K562 (cell line): ENCODE data around the gene LMBR1L. TPM values are rescaled to one million over a fixed set of nuclear protein-coding genes. Genes with fewer than 3 reads are reported as not detected.
A peak's percentile ranks its signal among the peaks of the same experiment; 100 is the strongest.

Source experiments
- ARID3A ChIP-seq: IDR thresholded peaks from 2 replicates; pipeline ENCODE4 v1.6.1; 2012; ENCODE audit warnings: low read depth, low read length, improper control_type of control experiment, borderline replicate concordance
- BCOR ChIP-seq: fragments of 450-650 bp; IDR thresholded peaks from 2 replicates; pipeline ENCODE4 v1.6.1; 2016
- CBX3 ChIP-seq, 2 experiments: IDR thresholded peaks; 1 replicate in 1 of 2; 2 replicates in 1 of 2; pipeline ENCODE4 v1.6.1; 2012; ENCODE audit warnings: inconsistent platforms in 2 of 2, low read length in 2 of 2, borderline replicate concordance in 1 of 2, control low read depth in 1 of 2
- CSDE1 ChIP-seq, 2 experiments: fragments of 450-650 bp; IDR thresholded peaks; 2 replicates each; pipeline ENCODE4 v1.6.1; 2016; ENCODE audit warnings: mild to moderate bottlenecking in 1 of 2
- E2F3 ChIP-seq: fragments of 250-450 bp; sonication (Bioruptor Pico); IDR thresholded peaks from 2 replicates; pipeline ENCODE4 v1.4.0; 2020; ENCODE audit warnings: mild to moderate bottlenecking
- MEF2D ChIP-seq: conservative IDR thresholded peaks from 2 replicates; pipeline ENCODE4 v1.6.1; 2016; ENCODE audit warnings: low read depth, missing genetic modification characterization, missing compliant biosample characterization
- MTA2 ChIP-seq: fragments of 450-650 bp; IDR thresholded peaks from 2 replicates; pipeline ENCODE4 v1.6.1; 2016; ENCODE audit warnings: low read depth
- NONO ChIP-seq, 2 experiments: fragments of 200-400 bp in 1 of 2; fragments of 450-650 bp in 1 of 2; formaldehyde crosslinking in 1 of 2; IDR thresholded peaks; 2 replicates each; pipeline ENCODE4 v1.6.1; 2017; ENCODE audit warnings: low read depth in 2 of 2, mild to moderate bottlenecking in 2 of 2, moderate library complexity in 2 of 2, low read length in 1 of 2
- PHF21A ChIP-seq: fragments of 450-650 bp; IDR thresholded peaks from 2 replicates; pipeline ENCODE4 v1.6.1; 2017; ENCODE audit warnings: low read depth, borderline replicate concordance
- REST ChIP-seq, 2 experiments: fragments of 450-650 bp; formaldehyde crosslinking in 1 of 2; IDR thresholded peaks; 2 replicates each; pipeline versions ENCODE4 v1.4.0 to v1.6.1; 2014 to 2020; ENCODE audit warnings: mild to moderate bottlenecking in 2 of 2, borderline replicate concordance in 1 of 2, low read depth in 1 of 2
- SMARCB1 ChIP-seq: IDR thresholded peaks from 2 replicates; pipeline ENCODE4 v1.6.1; 2011; ENCODE audit warnings: improper control_type of control experiment, low read depth; ENCODE audit not compliant: insufficient read length
- polyA plus RNA-seq, 8 experiments: library from polyadenylated mRNA; depleted of rRNA in 4 of 8; stranded (reverse) in 5 of 8; unstranded in 3 of 8; fragments of >200 nt; fragmentation: Nextera tagmentation in 2 of 8; fragmentation: Illumina TruSeq in 1 of 8; extraction: Ambion mirVana in 2 of 8; extraction: Trizol in 1 of 8; gene quantifications; 2 replicates each; pipeline versions ENCODE4 v1.2.1 to v1.2.3, GENCODE V29; 2011 to 2014; ENCODE audit warnings: inconsistent platforms in 1 of 8, missing spikeins in 1 of 8
- total RNA-seq, 7 experiments: library from RNA; depleted of rRNA in 6 of 7; stranded (reverse); fragments of >200 nt in 6 of 7; fragmentation: Illumina TruSeq in 2 of 7; extraction: Trizol in 2 of 7; gene quantifications; 2 replicates each; pipeline versions ENCODE4 v1.2.1 to v1.2.3, GENCODE V29; 2011 to 2021; ENCODE audit warnings: low replicate concordance in 1 of 7
- TF ChIP-seq, protein P1 (sequence below): fragments of 250-450 bp; sonication (Bioruptor Pico); IDR thresholded peaks from 2 replicates; pipeline ENCODE4 v1.5.0; 2021; ENCODE audit warnings: mild to moderate bottlenecking, moderate library complexity

The LMBR1L gene
- total and polyA plus RNA-seq, 9 of the 15 experiments (the other 6 are each of a cell fraction or from before 2014, with no cell fraction given), result 2.5 to 57.0 (median 31.1) TPM

DNA sequence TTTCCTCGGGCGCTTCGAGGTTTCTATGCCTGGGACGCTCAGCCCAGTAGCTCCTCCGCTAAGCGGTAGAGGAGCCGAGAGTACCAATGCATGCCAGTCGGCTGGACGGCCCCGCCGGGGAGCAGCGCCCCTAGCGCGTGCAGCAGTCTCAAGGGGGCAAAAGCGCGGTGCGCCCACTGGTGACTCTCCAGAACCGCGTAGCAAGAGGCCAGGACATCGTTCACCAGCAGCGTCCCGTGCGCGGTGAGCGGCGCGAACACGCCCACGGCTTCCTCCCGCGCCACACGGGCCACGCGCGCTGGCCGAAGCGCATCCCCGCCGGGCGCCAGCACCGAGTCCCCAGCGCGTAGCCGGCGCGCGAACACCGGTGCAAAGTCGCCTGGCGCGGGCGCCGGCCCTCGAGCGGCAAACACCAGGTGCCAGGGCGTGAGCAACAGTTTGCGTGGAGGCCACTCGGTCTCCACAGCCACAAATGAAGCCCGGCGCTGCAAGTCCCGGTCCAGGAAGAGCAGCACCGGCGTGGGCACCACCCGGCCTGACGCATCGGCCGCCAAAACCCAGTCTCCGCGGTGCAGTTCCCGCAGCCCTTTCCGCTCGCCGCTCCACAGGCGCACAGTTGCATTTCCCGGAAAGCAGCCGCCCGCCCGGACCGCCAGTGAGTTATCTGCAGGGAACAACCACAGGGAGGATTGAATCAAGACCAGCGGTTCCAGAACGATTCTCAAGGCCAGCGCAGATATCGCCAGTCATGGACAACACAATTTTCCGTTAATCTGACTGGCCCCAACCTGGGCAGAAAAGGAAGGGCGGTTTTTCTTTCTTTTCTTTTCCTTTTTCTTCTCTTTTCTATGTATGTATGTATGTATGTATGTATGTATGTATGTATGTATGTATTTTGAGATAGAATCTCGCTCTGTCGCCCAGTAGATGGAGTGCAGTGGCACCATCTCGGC lies 20.6 kb downstream of the LMBR1L start (continued):
- TF ChIP-seq, protein P1, sequence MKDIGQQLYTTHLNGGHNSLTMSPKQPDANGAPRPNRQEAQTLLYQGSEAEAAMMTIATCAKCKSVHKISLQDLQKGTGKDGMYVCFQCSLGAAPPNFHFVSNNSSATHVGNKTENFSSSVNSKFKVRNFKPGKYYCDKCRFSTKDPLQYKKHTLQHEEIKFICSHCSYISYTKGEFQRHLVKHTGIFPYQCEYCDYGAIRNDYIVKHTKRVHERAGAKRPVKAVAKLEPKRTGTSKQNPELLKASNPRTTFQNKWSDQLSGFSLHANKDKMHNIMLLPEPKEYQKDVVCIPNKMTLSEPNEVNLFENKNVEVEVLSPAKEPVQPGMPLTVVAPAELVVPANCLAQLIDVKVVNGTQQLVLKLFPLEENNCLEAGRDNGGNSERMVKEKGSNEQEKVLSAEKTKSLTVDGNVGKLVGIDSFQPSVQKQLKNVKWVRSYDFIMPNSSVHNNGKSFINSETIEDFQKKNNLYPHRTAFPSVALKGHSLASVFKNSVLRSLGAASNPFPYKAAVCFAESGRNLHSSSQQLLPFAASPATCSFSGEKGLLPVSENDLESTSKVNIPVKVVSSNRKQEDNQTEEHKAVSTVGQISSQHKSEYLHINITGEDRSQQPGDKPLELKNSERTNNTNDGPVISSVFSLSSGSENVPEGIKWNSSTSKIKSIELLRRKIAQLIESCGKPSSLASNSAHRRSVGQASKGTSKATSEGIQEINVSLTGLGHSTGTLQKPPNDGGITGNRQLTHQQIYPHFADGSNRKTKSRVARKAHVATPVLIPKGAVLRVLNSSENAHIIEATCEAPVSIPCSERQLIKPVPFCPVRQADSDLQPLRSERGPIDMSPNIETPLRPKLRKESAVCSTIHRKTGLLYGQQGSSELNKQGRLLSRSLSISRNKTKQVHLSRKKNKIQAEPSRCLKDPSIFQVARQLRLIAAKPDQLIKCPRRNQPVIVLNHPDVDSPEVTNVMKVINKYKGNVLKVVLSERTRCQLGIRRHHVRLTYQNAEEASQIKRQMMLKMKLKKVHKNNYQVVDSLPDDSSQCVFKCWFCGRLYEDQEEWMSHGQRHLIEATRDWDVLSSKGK (CRISPR knock-in tag), result no peak
- TF ChIP-seq MEF2D (tag), result no peak
- peak; percentile 83; the same call in 1 of the 2 replicates for TF ChIP-seq PHF21A
- TF ChIP-seq E2F3 (CRISPR knock-in tag), result 0 out of 2 replicates have a peak, but pooled peaks have one; percentile 11
- no peak for TF ChIP-seq REST (IDR thresholded peaks at IDR 0.05; ENCODE audit: borderline replicate concordance)
- TF ChIP-seq REST (CRISPR knock-in tag; IDR thresholded peaks at IDR 0.05; ENCODE audit: low read depth), result peak; percentile 36; the same call in 1 of the 2 replicates
- no peak for TF ChIP-seq CBX3 (IDR thresholded peaks at IDR 0.05; ENCODE audit: borderline replicate concordance in 1 of 2, low read length in 2 of 2)
- no peak for TF ChIP-seq SMARCB1
- TF ChIP-seq CSDE1 (IDR thresholded peaks at IDR 0.05), result no peak
- 0 out of 4 replicates have a peak, but pooled peaks of 1 of the 2 experiments have one; percentile 20 for TF ChIP-seq NONO (IDR thresholded peaks at IDR 0.05; ENCODE audit: low read depth in 2 of 2, low read length in 1 of 2)
- peak; percentile 71 for TF ChIP-seq MTA2
- TF ChIP-seq BCOR, result peak; percentile 94
- peak; percentile 61; the same call in 1 of the 2 replicates for TF ChIP-seq ARID3A
